Stimulated activated CD4-positive, alpha-beta T cell treated with anti-CD3 and anti-CD28 coated beads, Interleukin-2, amount 100 ng/mL, for 4 hours (primary cell): Measurements from ENCODE around the gene WARS2.

ENCODE experiments used
- DNase-seq: peaks from one replicate; pipeline ENCODE4 v3.0.0-alpha.2; 2020; ENCODE audit warnings: low read depth

WARS2 gene

DNA sequence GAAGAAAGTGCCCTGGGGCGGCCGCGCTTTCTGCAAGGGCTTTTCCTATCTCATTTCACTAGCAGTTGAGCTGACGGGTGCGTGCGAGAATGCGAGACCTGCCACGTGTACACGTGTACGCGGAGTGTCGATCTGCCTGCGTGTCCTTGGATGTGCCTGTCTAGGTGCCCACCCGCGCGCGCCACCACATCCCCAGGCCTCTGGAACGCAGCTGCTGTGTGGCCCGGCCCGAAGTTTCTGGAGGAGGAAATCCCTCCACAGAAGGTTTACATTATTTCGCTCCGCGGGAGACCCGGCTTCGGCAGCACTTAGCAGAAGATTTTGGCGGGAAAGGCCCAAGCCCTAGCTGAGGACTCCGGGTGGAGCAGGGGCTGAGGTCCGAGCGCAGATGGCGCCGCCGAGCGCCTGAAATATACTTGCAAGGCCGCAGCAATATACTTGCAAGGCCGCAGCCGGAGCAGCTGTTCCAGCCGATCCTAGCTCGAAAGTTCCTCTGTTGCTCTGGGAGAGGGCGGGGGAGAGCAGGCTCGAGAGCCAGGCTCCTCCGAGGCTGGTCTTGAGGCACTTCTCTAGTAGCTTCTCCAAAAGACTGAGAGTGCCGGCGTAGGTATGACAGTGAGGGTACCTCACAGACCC lies 156.2 kb downstream of the WARS2 start:
- DNase-seq: no peak

- DNase-seq: no peak
Observed at GRCh38 chr1:118983558-118984041, 156.9 kb downstream of the WARS2 start.

- no peak for DNase-seq
Observed at GRCh38 chr1:118982821-118983557, 157.5 kb downstream of the WARS2 start.

DNA sequence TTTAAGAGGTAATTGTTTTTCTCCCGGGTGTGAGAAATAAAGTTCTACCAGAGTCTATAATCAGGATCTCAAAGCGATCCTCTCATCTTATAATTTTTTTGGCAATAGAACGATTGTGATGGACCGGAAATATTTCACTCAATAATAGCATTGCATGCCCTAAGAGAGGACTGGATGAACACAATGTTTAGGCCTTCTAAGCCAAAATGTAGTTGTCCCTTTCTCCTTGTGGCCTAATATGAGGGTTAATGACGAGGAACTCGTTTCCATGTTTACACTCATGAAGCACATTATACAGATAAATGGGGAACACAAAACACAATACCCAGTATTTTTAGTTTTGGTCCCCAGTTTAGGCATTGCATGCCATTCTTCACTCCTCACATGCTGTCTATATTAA lies 158.2 kb downstream of the WARS2 start:
- no peak for DNase-seq

- no peak for DNase-seq
Observed at GRCh38 chr1:118981436-118981835, 159.0 kb downstream of the WARS2 start.
